Stimulated activated naive CD4-positive, alpha-beta T cell (primary cell): ENCODE data around the gene SLC1A7.

Experiments used
- DNase-seq, 6 experiments: peaks; one replicate each; lab custom pipeline; 2025; lab: John Stamatoyannopoulos, UW

SLC1A7 gene

GRCh38 chr1:53134042-53134485, 8.4 kb downstream of the SLC1A7 start:
- no peak for DNase-seq

GRCh38 chr1:53133261-53134041, 9.0 kb downstream of the SLC1A7 start:
- DNase-seq = no peak

GRCh38 chr1:53132176-53132575, 10.3 kb downstream of the SLC1A7 start:
- no peak for DNase-seq

GRCh38 chr1:53131590-53131938, 10.9 kb downstream of the SLC1A7 start:
- no peak for DNase-seq

- no peak for DNase-seq
Measured at GRCh38 chr1:53130878-53131589, 11.4 kb downstream of the SLC1A7 start.

- DNase-seq = no peak
Measured at GRCh38 chr1:53130598-53130877, 11.9 kb downstream of the SLC1A7 start.

GRCh38 chr1:53129891-53130597, 12.4 kb downstream of the SLC1A7 start:
- DNase-seq = no peak

GRCh38 chr1:53128401-53128800, 14.0 kb downstream of the SLC1A7 start:
- DNase-seq = no peak

DNA sequence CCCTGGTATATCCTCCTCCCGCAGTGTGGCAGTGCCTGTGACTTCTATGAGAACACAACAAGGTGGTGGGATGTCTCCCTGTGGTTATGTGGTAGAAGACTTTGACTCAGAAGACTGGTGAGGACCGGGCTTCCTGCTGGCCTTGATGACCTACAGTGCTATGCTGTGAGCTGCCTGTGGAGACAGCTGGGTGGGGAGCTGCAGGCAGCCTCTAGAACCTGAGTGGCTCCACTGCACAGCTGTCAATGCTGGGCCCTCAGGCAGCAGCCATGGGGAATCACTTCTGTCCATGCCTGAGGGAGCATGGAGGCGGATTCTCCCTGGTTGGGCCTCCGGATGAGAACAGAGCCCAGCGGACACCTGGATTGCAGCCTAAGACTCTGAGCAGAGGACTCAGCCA, 14.9 kb downstream of the SLC1A7 start:
- DNase-seq = no peak

- no peak for DNase-seq
Measured at GRCh38 chr1:53126495-53126894, 15.9 kb downstream of the SLC1A7 start.

GRCh38 chr1:53125623-53126360, 16.6 kb downstream of the SLC1A7 start:
- DNase-seq = no peak

DNA sequence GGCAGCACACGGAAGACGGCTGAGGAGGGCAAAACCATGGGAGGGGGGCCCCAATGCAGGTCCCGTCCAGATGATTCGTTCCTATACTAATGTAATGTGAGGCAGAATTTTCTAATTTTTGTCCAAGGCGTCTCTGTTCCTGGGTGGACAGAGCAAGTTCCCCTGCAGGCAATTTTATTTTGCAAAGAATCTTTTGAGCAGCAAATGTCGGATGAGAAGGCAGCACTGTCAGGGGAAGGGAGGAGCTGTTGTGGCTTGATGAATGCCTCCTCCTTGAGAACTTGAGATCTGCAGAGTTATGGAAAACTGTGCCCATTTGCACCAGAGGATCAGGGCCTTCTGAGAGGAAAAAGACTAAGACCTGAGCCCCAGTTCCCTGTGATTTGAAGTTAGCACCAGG, 17.3 kb downstream of the SLC1A7 start:
- DNase-seq = no peak

- DNase-seq = no peak
Measured at GRCh38 chr1:53123453-53124140, 18.8 kb downstream of the SLC1A7 start.

GRCh38 chr1:53122961-53123413, 19.5 kb downstream of the SLC1A7 start:
- no peak for DNase-seq

DNA sequence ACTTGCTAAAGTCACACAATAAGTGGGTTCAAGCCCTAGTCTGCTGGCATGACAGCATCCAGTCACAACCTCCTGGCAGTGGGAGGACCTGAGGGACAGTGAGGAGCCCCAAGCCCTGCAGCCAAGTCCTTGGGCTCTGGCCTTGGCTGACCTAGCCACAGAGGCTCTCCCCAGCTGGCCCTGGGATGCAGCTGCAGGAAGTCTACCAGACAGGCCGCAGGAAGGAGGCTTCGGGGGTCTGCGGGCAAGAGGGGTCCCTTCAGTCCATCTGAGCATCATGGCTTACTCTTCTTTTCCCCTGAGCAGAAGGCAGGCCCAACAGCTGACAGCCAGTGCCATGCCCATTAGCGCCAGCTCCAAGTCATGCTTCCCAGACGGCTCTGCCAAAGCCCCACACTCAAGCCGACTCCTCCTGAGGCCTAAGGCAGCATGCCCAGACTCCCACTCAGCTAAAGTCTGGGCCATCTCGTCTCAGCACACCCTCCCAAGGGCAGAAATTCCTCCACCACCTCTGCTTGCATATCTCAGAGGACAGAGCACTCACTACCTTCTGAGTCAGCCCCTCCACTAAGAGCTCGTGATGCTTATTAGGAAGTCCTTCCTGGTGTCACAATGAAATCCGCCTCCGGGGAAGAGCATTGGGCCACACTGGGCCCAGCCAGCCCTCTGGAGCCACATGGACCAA, 20.1 kb downstream of the SLC1A7 start:
- DNase-seq = no peak

DNA sequence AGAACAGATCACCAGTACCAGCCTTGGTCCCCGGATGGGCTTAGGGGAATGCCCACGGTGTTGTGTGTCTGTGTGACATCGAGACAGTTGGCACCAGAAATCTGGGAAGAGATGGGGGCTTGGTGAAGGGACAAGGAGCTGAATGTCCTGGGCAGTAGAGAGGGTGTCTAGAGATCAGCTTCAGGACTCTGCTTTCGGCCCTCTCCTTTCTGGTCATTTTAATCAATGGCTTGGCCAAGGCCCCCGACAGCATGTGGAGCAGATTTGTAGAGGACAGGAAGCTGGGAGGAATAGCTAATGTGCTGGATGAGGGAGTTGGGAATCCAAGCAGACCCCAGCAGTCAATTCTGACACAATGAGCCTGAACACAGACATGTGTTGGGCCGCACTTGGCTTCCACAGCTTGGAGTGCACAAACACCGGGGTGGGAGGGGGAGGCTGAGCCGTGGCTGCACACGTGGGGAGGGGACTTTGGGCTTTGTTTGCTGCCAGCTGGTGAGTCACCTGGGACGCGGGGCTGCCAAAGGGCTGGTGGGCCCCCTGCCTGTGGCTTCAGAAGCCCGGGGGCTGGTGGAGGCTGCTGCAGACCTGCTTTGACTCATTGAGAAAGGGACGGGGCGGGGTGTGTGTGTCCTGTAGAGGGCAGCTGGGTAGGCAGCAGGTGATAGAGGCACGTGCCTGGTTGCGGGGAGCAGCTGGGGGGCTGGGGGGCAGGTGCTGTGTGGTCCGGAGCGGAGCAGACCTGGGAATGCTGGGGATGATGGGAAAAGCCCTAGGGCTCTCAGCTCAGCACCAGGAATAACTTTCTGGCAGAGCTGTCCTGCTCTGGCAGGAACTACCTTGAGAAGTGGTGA, 20.9 kb downstream of the SLC1A7 start:
- DNase-seq = no peak

- no peak for DNase-seq
Measured at GRCh38 chr1:53120659-53121058, 21.8 kb downstream of the SLC1A7 start.

- no peak for DNase-seq
Measured at GRCh38 chr1:53117836-53118235, 24.6 kb downstream of the SLC1A7 start.

GRCh38 chr1:53116933-53117600, 25.4 kb downstream of the SLC1A7 start:
- no peak for DNase-seq
